ENCODE data around the gene GIMAP7. TPM values are rescaled to one million over a fixed set of nuclear protein-coding genes. Genes with fewer than 3 reads are reported as not detected.
"Not testable (repeated sequence)": the region's sequence is repeated elsewhere in the genome, so short reads cannot be mapped to it uniquely, and the experiment has no call there.

Gene GIMAP7
- total RNA-seq, 1 experiment from 2014 or later, result 0.33 TPM

DNA sequence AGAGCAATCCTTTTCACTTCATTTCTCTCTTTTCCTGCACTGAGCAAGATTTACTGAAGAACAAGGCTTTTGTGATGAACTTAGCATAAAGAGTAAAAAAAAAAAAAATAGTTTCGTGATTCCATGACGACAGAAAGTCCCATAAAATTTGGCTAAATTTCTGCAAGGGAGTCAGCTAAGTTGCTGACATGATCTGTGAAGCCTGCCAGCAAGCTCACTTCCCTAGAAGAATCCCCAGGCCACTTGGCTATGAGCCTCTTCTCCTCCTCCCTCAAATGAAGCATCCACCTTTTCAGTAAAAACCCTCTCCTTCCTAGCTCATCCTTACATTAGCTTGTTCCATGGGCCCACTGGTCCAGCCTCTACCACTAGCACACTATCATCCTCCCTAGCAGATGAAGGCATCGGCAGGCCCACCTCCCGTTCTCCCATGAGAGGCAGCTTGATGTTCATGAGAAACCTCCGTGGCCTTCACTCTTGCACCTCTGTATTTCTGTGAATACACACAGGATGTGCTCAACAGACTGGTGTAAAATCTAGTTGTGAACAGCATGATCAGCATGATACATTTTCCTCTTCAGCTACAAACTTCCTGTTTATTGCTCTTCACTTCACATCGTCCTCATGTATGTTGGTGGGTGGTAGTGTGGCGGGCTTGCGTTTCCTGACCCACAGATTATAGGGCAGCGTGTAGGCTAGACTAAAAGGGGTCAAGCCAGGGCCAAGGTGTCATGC, 33.3 kb upstream of the GIMAP7 start:
- BruUV-seq (replicated peaks), result no TSS peak
- TF ChIP-seq SIN3A (IDR thresholded peaks at IDR 0.05; ENCODE audit: borderline replicate concordance, insufficient read depth, low read depth, low read length) (no peak), POLR2AphosphoS5 (IDR thresholded peaks at IDR 0.05; ENCODE audit: low read depth, low read length) (no peak), TCF7L2 (IDR thresholded peaks at IDR 0.05; ENCODE audit: low read depth, low read length) (no peak)
- TF ChIP-seq, protein P1, sequence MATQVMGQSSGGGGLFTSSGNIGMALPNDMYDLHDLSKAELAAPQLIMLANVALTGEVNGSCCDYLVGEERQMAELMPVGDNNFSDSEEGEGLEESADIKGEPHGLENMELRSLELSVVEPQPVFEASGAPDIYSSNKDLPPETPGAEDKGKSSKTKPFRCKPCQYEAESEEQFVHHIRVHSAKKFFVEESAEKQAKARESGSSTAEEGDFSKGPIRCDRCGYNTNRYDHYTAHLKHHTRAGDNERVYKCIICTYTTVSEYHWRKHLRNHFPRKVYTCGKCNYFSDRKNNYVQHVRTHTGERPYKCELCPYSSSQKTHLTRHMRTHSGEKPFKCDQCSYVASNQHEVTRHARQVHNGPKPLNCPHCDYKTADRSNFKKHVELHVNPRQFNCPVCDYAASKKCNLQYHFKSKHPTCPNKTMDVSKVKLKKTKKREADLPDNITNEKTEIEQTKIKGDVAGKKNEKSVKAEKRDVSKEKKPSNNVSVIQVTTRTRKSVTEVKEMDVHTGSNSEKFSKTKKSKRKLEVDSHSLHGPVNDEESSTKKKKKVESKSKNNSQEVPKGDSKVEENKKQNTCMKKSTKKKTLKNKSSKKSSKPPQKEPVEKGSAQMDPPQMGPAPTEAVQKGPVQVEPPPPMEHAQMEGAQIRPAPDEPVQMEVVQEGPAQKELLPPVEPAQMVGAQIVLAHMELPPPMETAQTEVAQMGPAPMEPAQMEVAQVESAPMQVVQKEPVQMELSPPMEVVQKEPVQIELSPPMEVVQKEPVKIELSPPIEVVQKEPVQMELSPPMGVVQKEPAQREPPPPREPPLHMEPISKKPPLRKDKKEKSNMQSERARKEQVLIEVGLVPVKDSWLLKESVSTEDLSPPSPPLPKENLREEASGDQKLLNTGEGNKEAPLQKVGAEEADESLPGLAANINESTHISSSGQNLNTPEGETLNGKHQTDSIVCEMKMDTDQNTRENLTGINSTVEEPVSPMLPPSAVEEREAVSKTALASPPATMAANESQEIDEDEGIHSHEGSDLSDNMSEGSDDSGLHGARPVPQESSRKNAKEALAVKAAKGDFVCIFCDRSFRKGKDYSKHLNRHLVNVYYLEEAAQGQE (IDR thresholded peaks at IDR 0.05; ENCODE audit: insufficient read depth in 1 of 2, low read depth in 2 of 2, low read length in 1 of 2), result no peak
- in situ Hi-C loops (cut with HindIII; ENCODE audit: low pct_unique_long_range_greater_than_20kb, low sequenced_read_pairs), result no loop called here
- H3K36me3 ChIP-seq (ENCODE audit: control insufficient read depth, insufficient read depth, low read length), result no peaks in the 10 kb centered on the region
- no peaks in the 10 kb centered on the region for H3K9me3 ChIP-seq (ENCODE audit: control insufficient read depth, insufficient read depth, low read depth, low read length)
- POLR2A ChIA-PET, result no interaction called here
- H3K27ac ChIP-seq (ENCODE audit: low read length), result no peak overlapping the region
- DNase-seq (ENCODE audit: low read depth, low spot score) (no peak), ATAC-seq (no peak)
- H3K4me1 ChIP-seq (ENCODE audit: control insufficient read depth, insufficient read depth, low read length), result no peaks in the 10 kb centered on the region
- intact Hi-C loops (cut with micrococcal nuclease; ENCODE audit: unreplicated experiment), result no loop called here
- CTCF ChIA-PET, result no interaction called here
- H3K27me3 ChIP-seq (ENCODE audit: control insufficient read depth, insufficient read depth, low read length), result peaks cover 6% of the 10 kb centered on the region
- H3K4me3 ChIP-seq (ENCODE audit: low read depth in 2 of 2, low read length in 2 of 2), result no peak overlapping the region

DNA sequence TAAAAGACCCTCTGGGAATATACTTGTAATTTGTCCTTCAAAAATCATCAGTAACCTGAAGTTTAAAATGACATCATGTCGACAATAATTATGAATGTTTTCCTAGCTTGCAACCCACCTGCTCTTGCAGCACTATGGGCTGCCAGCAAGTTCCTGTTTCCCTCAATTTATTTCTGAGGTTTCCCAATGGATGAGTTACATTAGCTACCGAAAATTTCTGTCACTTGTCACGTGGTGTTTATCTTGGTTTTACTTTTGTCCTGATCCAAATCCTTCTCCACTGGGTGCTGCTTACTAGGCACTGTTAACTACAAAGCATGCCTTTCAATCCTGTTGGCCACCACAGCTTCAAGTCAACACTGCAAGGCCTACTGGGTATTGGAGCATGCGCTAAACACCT, 32.8 kb upstream of the GIMAP7 start:
- Histone ChIP-seq H3K4me3 (ENCODE audit: low read depth in 2 of 2, low read length in 2 of 2) (no peak overlapping the region), H3K4me1 (ENCODE audit: control insufficient read depth, insufficient read depth, low read length) (no peaks in the 10 kb centered on the region), H3K27ac (ENCODE audit: low read length) (no peak overlapping the region), H3K27me3 (ENCODE audit: control insufficient read depth, insufficient read depth, low read length) (peaks cover 4% of the 10 kb centered on the region), H3K9me3 (ENCODE audit: control insufficient read depth, insufficient read depth, low read depth, low read length) (no peaks in the 10 kb centered on the region), H3K36me3 (ENCODE audit: control insufficient read depth, insufficient read depth, low read length) (no peaks in the 10 kb centered on the region)
- no peak for TF ChIP-seq POLR2AphosphoS5 (IDR thresholded peaks at IDR 0.05; ENCODE audit: low read depth, low read length)
- CTCF ChIA-PET, result no interaction called here
- POLR2A ChIA-PET, result no interaction called here
- DNase-seq (ENCODE audit: low read depth, low spot score), result no peak
- in situ Hi-C loops (cut with HindIII; ENCODE audit: low pct_unique_long_range_greater_than_20kb, low sequenced_read_pairs) (no loop called here), intact Hi-C loops (cut with micrococcal nuclease; ENCODE audit: unreplicated experiment) (no loop called here)
- no TSS peak for BruUV-seq (replicated peaks)
- no peak for ATAC-seq

DNA sequence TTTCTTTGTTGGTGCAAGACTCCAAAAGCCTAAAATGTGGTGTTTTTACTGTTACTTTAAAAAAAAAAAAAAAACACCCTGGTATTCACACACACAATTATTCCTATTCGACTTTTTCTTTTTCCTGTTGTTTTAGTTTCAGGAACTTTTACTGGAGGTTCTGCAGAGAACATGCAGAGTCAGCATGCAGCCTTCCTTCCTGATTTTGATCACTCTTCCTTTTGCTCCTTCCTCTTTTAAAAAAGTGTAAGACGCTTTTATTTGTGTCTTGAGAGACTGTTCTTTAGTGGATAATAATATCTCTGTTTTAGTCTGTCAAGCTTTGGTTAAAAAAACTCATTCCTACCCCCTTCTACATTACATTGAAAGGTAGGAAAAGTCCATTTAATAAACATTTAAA, 31.2 kb upstream of the GIMAP7 start:
- intact Hi-C loops (cut with micrococcal nuclease; ENCODE audit: unreplicated experiment); ATAC-seq; in situ Hi-C loops (cut with HindIII; ENCODE audit: low pct_unique_long_range_greater_than_20kb, low sequenced_read_pairs); H3K36me3 ChIP-seq (ENCODE audit: control insufficient read depth, insufficient read depth, low read length); BruUV-seq (replicated peaks); H3K27me3 ChIP-seq (ENCODE audit: control insufficient read depth, insufficient read depth, low read length); H3K27ac ChIP-seq (ENCODE audit: low read length); H3K9me3 ChIP-seq (ENCODE audit: control insufficient read depth, insufficient read depth, low read depth, low read length); CTCF ChIA-PET; DNase-seq (ENCODE audit: low read depth, low spot score); POLR2A ChIA-PET; H3K4me3 ChIP-seq (ENCODE audit: low read depth in 2 of 2, low read length in 2 of 2); H3K4me1 ChIP-seq (ENCODE audit: control insufficient read depth, insufficient read depth, low read length): not testable (repeated sequence)

DNA sequence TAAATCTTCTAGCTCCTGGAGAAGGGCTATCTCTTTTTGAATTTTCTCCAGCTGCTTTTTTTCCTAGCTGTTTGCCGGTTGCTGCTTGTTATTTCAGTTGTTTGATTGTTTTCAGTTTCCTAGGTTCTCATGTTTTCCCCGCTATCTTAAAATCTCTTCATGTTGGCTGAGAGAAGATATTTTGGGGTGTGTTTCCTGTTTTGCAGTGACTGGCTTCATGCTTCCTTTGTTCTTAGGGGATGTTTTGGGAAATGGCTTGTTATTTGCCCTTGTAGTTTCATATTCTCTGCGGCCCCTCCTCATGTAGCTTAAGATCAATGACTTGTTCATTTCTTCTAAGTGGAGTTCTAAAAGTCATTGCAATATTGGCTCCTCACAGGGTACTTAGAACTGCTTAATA, 30.6 kb upstream of the GIMAP7 start:
- DNase-seq (ENCODE audit: low read depth, low spot score); intact Hi-C loops (cut with micrococcal nuclease; ENCODE audit: unreplicated experiment); ATAC-seq; H3K36me3 ChIP-seq (ENCODE audit: control insufficient read depth, insufficient read depth, low read length); H3K27me3 ChIP-seq (ENCODE audit: control insufficient read depth, insufficient read depth, low read length); BruUV-seq (replicated peaks); POLR2A ChIA-PET; in situ Hi-C loops (cut with HindIII; ENCODE audit: low pct_unique_long_range_greater_than_20kb, low sequenced_read_pairs); CTCF ChIA-PET; H3K4me3 ChIP-seq (ENCODE audit: low read depth in 2 of 2, low read length in 2 of 2); H3K4me1 ChIP-seq (ENCODE audit: control insufficient read depth, insufficient read depth, low read length); H3K27ac ChIP-seq (ENCODE audit: low read length); H3K9me3 ChIP-seq (ENCODE audit: control insufficient read depth, insufficient read depth, low read depth, low read length): not testable (repeated sequence)
